GM12875 (cell line): ENCODE measurements around the gene RNF212B.
"Not testable (repeated sequence)": the region's sequence is repeated elsewhere in the genome, so short reads cannot be mapped to it uniquely, and the experiment has no call there.

Experiments used
- H3K4me3 ChIP-seq: one replicate; pipeline ENCODE4 v1.5.1; 2011; ENCODE audit warnings: low read depth, low read length, control low read depth
- CTCF ChIP-seq: IDR thresholded peaks from 2 replicates; pipeline ENCODE4 v1.5.1; 2011; ENCODE audit warnings: low read depth, mild to moderate bottlenecking, control low read depth, inconsistent platforms, low read length, moderate library complexity, borderline replicate concordance; ENCODE audit not compliant: insufficient read depth

RNF212B gene

GRCh38 chr14:23248601-23249000 lies 10.9 kb downstream of the RNF212B start:
- no peak for TF ChIP-seq CTCF
- no peak overlapping the region for H3K4me3 ChIP-seq

- no peak overlapping the region for H3K4me3 ChIP-seq
- TF ChIP-seq CTCF, result no peak
Measured at GRCh38 chr14:23249824-23250223, 12.1 kb downstream of the RNF212B start.

GRCh38 chr14:23252006-23252405 lies 14.3 kb downstream of the RNF212B start:
- no peak for TF ChIP-seq CTCF
- no peak overlapping the region for H3K4me3 ChIP-seq

DNA sequence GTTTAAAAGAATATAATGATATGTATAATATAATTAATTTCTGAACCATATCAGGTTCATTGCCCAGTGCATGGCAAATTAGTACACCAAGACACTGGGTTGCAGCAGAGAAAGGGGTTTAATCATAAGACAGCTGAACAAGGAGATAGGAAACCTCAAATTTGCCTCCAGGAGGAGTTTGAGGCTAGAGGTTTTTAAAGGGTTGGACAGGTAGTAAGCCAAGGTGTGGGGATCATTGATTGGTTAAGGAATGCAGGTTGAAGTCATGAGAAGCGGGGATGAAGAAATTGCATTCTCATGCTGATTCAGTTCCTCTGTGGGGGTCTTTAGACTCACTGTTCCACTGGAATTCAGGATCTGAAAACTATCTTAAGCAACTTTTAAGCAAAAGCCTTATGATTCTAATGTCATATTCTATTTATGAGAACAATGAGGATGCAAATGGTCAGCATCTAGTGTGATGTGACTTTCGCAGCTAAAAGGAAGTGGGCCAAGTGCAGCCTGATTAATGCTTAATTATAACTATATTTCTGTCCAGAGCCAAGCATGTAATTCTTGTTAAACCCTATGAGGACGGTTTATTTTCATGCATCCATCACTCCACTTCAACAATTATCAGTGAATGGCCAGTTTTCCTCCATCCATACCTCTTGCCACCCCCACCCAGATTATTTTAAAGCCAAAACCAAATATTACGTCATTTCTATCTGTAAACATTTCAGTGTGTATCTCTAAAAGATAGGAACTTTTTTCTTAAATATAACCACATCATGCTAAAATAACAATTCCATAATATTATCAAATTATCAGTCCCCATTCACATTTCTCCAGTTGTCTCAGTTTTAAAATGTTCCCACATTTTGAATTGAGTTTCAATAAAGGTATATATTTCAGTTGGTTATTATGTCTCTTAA lies 14.9 kb downstream of the RNF212B start:
- H3K4me3 ChIP-seq, result no peak overlapping the region
- TF ChIP-seq CTCF, result no peak

GRCh38 chr14:23258256-23258655 lies 20.5 kb downstream of the RNF212B start:
- no peak overlapping the region for H3K4me3 ChIP-seq
- TF ChIP-seq CTCF, result no peak

- no peak for TF ChIP-seq CTCF
- H3K4me3 ChIP-seq, result no peak overlapping the region
Measured at GRCh38 chr14:23259426-23259825, 21.7 kb downstream of the RNF212B start.

DNA sequence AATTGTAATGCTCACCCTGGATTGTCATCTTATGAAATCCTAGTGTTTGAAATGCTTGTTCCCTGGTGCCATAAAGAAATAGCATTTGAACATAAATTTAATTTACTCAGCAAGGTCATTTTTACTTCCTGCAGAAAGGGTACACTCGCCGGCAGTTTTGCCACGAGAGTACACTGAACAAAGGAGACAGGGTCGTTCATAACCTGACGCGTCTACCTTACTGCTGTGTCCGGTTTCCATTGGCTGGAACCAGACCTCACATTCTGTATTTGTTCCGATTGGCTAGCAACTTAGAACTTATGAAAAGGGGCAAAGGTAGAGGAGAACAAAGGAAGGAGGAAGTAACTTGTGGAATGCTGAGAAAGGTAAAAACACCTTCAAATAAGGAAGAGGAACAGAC lies 23.1 kb downstream of the RNF212B start:
- H3K4me3 ChIP-seq, result not testable (repeated sequence)

DNA sequence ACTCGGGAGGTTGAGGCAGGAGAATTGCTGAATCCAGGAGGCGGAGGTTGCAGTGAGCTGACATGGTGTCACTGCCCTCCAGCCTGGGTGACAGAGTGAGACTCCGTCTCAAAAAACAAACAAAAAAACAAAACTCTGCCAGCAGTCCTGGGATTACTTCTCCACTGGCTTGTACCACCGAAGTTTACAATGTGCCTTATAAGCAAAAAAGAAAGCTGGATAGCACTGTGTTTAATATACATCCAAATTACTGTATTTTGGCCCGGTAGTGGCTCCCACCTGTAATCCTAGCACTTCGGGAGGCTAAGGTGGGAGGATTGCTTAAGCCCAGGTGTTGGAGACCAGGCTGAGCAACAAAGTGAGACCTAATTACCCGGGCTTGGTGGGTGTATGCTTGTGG lies 31.5 kb downstream of the RNF212B start:
- no peak for TF ChIP-seq CTCF
- no peak overlapping the region for H3K4me3 ChIP-seq
